ENCODE measurements around the gene CDH15.

The CDH15 gene

GRCh38 chr16:89140981-89141883 lies 30.3 kb upstream of the CDH15 start:
- no peak for DNase-seq

DNA sequence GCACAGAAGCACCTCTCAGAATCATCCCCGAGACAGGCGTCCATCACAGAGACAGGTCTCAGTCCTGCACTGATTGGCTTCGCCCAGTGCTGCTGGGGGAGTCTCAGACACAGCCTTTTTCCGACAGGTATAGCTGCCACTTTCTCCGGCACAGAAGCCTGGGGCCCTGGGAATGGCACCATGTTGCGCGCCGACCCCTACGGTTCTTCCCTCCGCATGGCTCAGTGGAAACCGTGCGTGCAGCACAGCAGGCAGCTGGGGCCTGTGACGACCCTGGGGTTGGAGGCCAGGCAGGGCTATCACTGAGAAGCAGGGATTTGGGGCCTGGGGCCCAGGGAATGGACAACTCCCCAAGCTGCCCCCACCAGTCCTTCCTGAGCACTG lies 29.7 kb upstream of the CDH15 start:
- no peak for DNase-seq

DNA sequence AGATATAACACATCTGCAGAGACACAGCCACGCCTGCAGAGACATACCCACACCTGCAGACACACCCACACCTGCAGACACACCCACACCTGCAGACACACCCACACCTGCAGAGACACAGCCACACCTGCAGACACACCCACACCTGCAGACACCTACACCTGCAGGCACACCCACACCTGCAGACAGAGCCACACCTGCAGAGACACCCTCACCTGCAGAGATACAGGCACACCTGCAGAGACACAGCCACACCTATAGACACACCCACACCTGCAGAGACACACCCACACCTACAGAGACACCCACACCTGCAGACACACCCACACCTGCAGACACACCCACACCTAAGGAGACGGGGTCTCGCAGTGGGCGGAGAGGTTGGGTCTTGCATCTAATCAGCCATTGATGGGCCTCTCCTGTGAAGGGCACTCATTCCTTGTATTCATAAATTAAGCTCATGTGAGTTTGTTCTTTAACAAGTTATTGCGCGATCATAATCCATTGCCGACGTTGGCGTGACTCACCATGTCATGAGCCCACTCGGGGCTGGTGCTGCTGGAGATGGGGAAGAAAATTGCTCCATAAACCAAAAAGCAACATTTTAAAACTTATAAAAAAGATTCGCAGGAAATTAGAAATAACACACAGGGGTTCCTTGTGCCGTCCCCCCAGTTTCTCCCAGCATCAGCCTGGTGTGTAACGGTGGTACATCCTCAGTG lies 28.9 kb upstream of the CDH15 start:
- no peak for DNase-seq

DNA sequence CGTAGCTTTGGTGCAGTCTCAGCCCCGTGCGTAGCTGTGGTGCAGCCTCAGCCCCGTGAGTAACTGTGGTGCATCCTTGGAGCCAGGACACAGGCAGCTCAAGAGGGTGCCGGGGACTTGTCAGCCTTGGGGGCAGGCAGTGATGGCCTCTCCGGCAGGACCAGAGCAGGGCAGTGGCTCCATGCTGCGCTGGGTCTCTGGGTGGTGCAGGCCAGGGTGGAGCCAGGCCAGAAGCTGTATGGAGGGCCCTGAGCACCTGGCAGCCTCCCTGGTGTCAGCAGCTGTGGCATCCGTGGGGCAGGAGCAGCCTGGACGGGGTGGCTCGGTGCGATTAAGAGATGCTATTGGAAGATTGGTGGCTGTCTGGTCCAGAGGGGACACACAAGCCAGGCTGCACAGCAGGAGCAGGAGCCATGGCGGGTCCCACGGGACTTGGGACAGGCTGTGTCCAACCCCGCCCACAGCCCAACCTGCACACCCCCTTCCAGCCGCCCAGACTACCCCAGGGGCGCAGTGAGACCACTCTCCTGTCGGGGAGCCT lies 28.3 kb upstream of the CDH15 start:
- DNase-seq = no peak

DNA sequence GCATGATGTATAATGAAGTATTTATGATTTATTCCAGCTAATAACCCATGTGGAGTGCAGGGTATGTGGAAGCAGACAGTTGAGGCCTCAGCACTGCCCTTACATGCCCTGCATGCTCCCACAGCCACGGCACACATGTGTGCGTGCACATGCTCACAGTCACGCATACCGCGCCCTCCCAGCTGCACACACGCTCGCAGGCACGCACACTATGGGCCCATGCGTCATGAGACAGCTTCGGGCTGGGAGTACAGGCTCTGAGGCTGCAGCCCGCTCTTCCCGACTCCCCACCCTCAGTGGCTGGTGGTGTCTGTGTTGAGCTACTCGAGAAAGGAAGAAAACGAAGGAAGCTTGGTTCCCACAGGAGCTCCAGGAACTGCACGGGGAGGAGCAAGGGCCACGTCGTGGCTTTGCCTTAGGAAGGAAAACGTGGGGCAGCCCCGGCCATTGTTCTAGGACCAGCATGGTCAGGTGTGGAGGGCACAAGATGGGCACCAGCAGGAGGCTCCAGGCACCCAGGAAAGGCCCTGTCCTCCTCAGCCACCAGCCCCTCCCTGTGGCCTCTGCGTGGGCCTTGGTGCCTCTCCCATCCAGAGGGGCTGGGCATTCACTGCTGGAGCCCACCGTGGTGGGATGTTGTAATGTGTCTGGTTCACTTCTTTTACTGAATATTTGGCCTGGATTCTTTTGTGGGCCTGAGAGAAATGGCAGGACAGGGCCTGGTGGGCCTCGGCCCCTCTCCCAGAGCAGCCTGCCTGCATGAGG lies 27.5 kb upstream of the CDH15 start:
- no peak for DNase-seq

- DNase-seq = no peak
These were observed 26.9 kb upstream of the CDH15 start for GRCh38 chr16:89144681-89145080.

DNA sequence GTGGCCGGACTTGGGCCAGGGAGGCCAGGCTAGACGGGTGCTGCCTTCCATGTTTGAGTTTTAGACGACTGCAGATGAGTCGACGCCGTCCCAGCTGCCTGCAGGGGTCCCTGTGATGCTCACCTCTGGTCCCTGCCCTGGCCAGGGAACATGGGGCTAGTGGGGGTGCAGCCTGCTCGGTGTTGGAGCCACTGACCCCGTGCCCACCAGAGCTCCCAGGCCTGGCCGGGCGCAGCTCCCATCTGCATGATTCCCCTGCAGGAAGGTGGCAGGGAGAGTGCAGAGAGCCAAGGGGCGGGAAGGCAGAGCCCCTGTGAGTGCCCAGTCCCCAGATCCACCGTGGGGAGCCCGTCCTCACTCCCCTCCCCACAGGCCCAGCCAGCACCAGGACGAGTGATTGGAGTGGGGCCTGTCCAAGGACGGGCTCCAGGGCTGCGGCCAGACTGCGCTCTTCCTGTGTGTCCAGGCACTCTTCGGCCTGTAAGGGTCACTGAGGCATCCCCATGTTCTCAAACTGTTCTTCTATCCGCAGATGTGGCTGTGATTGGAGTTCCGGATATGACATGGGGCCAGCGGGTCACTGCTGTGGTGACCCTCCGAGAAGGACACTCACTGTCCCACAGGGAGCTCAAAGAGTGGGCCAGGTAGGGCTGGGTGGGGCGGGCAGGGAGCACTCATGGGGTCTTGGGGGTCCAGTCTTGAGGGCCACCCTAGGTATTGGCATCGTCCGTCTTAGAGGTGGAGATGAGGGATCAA lies 26.0 kb upstream of the CDH15 start:
- DNase-seq = no peak

GRCh38 chr16:89146211-89147005 lies 25.1 kb upstream of the CDH15 start:
- no peak for DNase-seq

DNA sequence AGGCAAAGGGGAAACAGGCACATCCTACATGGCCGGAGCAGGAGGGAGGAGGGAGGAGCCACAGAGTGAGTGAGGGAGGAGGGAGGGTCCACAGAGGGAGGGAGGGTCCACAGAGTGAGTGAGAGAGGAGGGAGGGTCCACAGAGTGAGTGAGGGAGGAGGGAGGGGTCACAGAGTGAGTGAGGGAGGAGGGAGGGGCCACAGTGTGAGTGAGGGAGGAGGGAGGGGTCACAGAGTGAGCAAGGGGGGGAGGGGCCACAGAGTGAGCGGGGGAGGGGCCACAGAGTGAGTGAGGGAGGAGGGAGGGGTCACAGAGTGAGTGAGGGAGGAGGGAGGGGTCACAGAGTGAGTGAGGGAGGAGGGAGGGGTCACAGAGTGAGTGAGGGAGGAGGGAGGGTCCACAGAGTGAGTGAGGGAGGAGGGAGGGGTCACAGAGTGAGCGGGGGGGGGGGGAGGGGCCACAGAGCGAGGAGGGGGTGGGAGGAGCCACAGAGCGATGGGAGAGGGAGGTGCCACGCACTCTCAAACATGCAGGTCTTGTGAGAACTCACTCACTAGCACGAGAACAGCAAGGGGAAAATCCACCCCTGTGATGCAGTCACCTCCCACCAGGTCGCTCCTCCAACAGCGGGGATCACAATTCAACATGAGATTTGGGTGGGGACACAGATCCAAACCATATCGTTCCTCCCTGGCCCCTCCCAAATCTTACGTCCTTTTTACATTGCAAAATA lies 24.3 kb upstream of the CDH15 start:
- no peak for DNase-seq

GRCh38 chr16:89149386-89149785 lies 22.2 kb upstream of the CDH15 start:
- DNase-seq = peak; percentile 16

DNA sequence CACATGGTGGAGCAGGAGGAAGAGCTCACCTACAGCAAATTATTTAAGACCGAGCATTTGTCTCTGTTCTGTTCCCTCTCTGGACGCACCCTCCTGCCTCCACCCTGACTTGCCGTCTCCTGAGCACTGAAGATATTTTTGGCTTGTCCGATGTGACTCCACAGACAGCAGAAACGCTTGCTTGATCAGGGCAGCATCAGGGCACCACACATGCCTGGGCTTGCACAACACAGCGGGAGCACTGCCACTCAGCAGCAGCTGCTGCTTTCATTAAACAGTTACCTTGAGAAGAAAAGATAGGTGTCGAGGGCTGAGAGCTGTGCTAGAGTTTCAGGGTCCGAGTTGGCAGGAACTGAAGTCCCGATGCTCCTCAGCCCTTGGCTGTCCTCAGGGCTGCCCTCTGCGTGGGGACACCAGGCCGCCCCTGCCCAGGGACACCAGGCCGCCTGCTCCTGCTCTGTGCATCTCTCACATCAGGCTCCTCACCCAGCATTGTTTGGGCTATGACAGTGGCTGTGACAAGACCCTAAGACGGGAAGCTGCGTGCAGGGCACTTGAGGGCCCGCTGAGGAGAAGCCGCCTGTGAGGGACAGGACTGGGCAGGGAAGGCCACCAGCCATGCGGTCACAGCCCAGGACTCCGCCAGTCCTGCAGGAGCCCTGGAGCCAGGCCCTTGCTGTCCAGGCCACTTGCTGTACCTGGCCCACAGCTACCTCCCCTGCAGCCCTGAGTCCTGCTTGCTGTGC lies 21.3 kb upstream of the CDH15 start:
- no peak for DNase-seq

DNA sequence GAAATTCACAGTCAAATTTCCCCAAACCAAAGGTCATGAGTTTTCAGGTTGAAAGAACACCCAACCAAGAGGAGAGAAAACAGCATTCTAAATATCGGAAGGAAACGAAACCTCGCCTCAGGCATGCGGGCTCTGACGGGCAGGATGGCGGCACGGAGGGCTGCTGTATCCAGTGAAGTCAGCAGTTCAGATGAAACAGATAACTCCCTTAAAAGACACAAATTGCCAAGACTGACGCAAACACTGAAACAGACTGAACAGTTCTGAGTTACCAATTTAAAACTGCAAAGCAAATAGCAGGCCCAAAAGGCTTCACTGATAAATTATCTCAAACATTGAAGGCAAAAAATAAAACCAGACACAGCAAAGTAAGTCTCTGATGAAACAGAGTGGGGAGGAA lies 20.6 kb upstream of the CDH15 start:
- DNase-seq = no peak

- DNase-seq = no peak
These were observed 18.5 kb upstream of the CDH15 start for GRCh38 chr16:89152831-89153700.

- DNase-seq = no peak
These were observed 17.7 kb upstream of the CDH15 start for GRCh38 chr16:89153848-89154271.

DNA sequence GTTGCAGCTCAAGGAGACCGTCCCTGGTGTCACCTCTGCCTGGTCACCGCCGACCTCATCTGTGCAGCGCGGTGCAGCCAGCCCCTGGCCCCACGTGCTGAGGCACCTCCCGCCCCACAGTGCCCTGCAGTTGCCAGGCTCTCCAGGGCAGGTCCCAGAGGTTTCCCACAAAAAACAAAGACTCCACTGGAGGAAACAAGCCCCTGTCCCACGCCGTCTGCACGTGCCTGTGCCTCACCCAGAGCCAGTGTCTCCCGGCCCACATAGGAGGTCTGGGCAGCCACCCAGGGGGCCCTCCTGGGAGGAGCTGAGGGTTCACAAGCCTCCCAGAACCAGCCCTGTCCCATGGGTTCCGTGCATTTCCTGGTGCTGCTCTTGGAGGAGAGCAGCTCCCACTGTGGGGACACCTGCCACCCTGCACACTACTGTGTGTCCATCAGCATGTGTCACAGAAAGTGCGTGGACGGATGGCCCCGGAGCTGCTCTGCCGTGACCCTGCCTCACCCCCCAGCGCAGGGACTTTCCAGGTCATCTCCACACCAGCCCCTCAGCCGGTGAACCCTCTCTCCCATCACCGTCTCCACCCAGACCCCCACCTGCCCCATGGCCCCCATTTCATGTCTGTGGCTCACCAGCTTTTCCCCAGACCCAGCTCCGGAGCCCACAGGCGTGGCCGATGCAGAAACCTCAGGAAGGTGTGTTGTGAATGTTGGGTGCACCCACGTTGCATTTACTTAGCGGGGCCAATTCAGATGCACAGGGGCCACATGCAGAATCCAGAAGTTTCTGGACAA lies 17.0 kb upstream of the CDH15 start:
- no peak for DNase-seq

DNA sequence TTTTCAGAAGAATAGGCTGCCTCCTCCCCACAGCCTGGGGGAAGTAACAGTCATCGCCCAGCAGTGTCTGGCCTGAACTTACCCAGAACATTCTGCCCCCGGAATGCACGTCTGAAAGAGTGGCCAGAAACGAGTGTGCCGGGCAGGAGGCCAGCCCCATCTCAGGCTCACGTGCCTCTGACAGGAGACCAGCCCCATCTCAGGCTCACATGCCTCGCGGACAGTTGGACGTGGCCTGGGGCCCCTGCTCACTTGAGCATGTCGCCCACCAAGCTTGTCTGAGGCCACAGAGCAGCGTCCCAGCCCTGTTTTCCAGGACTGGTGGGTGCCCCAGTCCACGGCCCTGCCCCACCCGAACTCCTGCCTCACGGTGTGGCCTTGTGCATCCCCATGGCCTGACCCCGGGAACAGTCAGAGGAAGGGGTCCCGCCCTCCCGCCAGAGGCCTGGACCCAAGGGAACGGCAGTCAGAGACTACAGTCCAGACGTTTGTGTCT lies 16.3 kb upstream of the CDH15 start:
- DNase-seq = no peak

- no peak for DNase-seq
These were observed 15.5 kb upstream of the CDH15 start for GRCh38 chr16:89155851-89156739.
